Prostate gland (tissue), 2 donors: ENCODE measurements around the gene BAZ1B.

Experiments used
- POLR2A ChIP-seq: fragments of 450-650 bp; IDR thresholded peaks from one replicate; pipeline ENCODE4 v1.6.1; 2016; ENCODE audit warnings: antibody characterized with exemption, mild to moderate bottlenecking
- TF ChIP-seq, protein P1 (sequence below), 4 experiments: fragments of 200-600 bp in 2 of 4; fragments of 450-650 bp in 2 of 4; sonication (generic) in 2 of 4; IDR thresholded peaks; 1 replicate in 3 of 4; 2 replicates in 1 of 4; pipeline ENCODE4 v1.5.1; 2016 to 2019; ENCODE audit warnings: antibody characterized with exemption in 4 of 4, mild to moderate bottlenecking in 2 of 4, moderate library complexity in 2 of 4

DNA sequence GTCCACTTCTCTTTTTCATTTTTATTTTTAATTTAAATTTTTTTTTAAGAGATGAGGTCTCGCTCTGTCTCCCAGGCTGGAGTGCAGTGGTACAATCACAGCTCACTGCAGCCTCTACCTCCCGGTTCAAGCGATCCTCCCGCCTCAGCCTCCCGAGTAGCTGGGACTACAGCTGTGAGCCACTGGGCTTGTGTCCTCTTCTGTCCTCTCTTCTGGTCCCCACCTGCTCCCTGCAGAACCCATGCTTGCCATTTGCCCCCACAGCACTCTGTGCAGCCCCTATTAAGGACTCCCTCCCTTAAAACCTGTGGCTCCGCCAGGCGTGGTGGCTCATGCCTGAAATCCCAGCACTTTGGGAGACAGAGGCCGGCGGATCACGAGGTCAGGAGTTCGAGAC lies 97.6 kb downstream of the BAZ1B start:
- TF ChIP-seq POLR2A: no peak
- TF ChIP-seq, protein P1, sequence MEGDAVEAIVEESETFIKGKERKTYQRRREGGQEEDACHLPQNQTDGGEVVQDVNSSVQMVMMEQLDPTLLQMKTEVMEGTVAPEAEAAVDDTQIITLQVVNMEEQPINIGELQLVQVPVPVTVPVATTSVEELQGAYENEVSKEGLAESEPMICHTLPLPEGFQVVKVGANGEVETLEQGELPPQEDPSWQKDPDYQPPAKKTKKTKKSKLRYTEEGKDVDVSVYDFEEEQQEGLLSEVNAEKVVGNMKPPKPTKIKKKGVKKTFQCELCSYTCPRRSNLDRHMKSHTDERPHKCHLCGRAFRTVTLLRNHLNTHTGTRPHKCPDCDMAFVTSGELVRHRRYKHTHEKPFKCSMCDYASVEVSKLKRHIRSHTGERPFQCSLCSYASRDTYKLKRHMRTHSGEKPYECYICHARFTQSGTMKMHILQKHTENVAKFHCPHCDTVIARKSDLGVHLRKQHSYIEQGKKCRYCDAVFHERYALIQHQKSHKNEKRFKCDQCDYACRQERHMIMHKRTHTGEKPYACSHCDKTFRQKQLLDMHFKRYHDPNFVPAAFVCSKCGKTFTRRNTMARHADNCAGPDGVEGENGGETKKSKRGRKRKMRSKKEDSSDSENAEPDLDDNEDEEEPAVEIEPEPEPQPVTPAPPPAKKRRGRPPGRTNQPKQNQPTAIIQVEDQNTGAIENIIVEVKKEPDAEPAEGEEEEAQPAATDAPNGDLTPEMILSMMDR (IDR thresholded peaks at IDR 0.05): no peak
